HepG2 (cell line): ENCODE measurements around the gene IL2RA. TPM values are rescaled to one million over a fixed set of nuclear protein-coding genes. Genes with fewer than 3 reads are reported as not detected.
A peak's percentile ranks its signal among the peaks of the same experiment; 100 is the strongest.

ENCODE experiments used
- ARNT2 ChIP-seq: sonication (generic); formaldehyde crosslinking; IDR thresholded peaks from 2 replicates; pipeline ENCODE4 v1.8.0; 2022; ENCODE audit warnings: mild to moderate bottlenecking, low read depth, missing genetic modification reagents, moderate library complexity
- EP300 ChIP-seq, 3 experiments: sonication (generic) in 1 of 3; formaldehyde crosslinking in 1 of 3; IDR thresholded peaks; 2 replicates each; pipeline versions ENCODE4 v1.5.1 to v1.6.1; 2011 to 2020; ENCODE audit warnings: low read depth in 2 of 3, low read length in 2 of 3, borderline replicate concordance in 1 of 3, improper control_type of control experiment in 1 of 3, mild to moderate bottlenecking in 1 of 3, missing genetic modification reagents in 1 of 3, moderate library complexity in 1 of 3
- FOXP4 ChIP-seq: sonication (generic); formaldehyde crosslinking; IDR thresholded peaks from 2 replicates; pipeline ENCODE4 v1.4.0; 2020; ENCODE audit warnings: missing genetic modification reagents
- GTF3A ChIP-seq: sonication (generic); formaldehyde crosslinking; conservative IDR thresholded peaks from 2 replicates; pipeline ENCODE4 v1.4.0; 2020; ENCODE audit warnings: mild to moderate bottlenecking, missing genetic modification reagents
- HOMEZ ChIP-seq: IDR thresholded peaks from 2 replicates; pipeline ENCODE4 v1.6.1; 2016; ENCODE audit warnings: low read depth
- KDM5B ChIP-seq: sonication (generic); formaldehyde crosslinking; IDR thresholded peaks from 2 replicates; pipeline ENCODE4 v1.4.0; 2020; ENCODE audit warnings: missing genetic modification reagents, mild to moderate bottlenecking, borderline replicate concordance
- TAF1 ChIP-seq: sonication (generic); formaldehyde crosslinking; IDR thresholded peaks from 2 replicates; pipeline ENCODE4 v1.4.0; 2020; ENCODE audit warnings: missing genetic modification reagents
- U2AF1 ChIP-seq: fragments of 200-400 bp; formaldehyde crosslinking; optimal IDR thresholded peaks from 2 replicates; pipeline ENCODE3; 2017; ENCODE audit warnings: mild to moderate bottlenecking, low read depth, low read length
- ZNF235 ChIP-seq: sonication (generic); formaldehyde crosslinking; IDR thresholded peaks from 2 replicates; pipeline ENCODE4 v1.8.1; 2023; ENCODE audit warnings: mild to moderate bottlenecking, missing genetic modification reagents, borderline replicate concordance
- ZNF296 ChIP-seq: sonication (generic); formaldehyde crosslinking; conservative IDR thresholded peaks from 2 replicates; pipeline ENCODE4 v1.5.0; 2020; ENCODE audit warnings: mild to moderate bottlenecking, missing genetic modification reagents
- ZNF331 ChIP-seq: sonication (generic); formaldehyde crosslinking; IDR thresholded peaks from 2 replicates; pipeline ENCODE4 v1.4.0; 2020; ENCODE audit warnings: missing genetic modification reagents
- ZNF513 ChIP-seq: sonication (generic); formaldehyde crosslinking; conservative IDR thresholded peaks from 2 replicates; pipeline ENCODE4 v1.5.0; 2020; ENCODE audit warnings: missing genetic modification reagents
- ZNF609 ChIP-seq: sonication (generic); formaldehyde crosslinking; IDR thresholded peaks from 2 replicates; pipeline ENCODE4 v1.4.0; 2020; ENCODE audit warnings: mild to moderate bottlenecking, missing genetic modification reagents, borderline replicate concordance
- ZNF710 ChIP-seq: sonication (generic); formaldehyde crosslinking; IDR thresholded peaks from 2 replicates; pipeline ENCODE4 v1.5.0; 2020; ENCODE audit warnings: mild to moderate bottlenecking, missing genetic modification reagents, borderline replicate concordance
- ZNF83 ChIP-seq: sonication (generic); formaldehyde crosslinking; IDR thresholded peaks from 2 replicates; pipeline ENCODE4 v1.4.0; 2020; ENCODE audit warnings: missing genetic modification reagents, mild to moderate bottlenecking, borderline replicate concordance
- polyA plus RNA-seq, 8 experiments: library from polyadenylated mRNA; depleted of rRNA in 3 of 8; stranded (reverse) in 7 of 8; unstranded in 1 of 8; fragments of >200 nt; fragmentation: Illumina TruSeq in 4 of 8; extraction: Trizol in 4 of 8; gene quantifications; 2 replicates each; pipeline versions ENCODE4 v1.2.1 to v1.2.3, GENCODE V29; 2011 to 2016; ENCODE audit warnings: low read depth in 4 of 8, missing spikeins in 1 of 8, mixed read lengths in 1 of 8; ENCODE audit not compliant: insufficient read depth in 1 of 8
- total RNA-seq, 5 experiments: library from RNA; depleted of rRNA; stranded (reverse); fragments of >200 nt; fragmentation: Illumina TruSeq; extraction: Trizol; gene quantifications; 2 replicates each; pipeline ENCODE4 v1.2.3, GENCODE V29; 2016; ENCODE audit warnings: low read depth in 1 of 5

Gene IL2RA
- total and polyA plus RNA-seq, 2 of the 13 experiments (the other 11 are each of a cell fraction or from before 2014, with no cell fraction given) = not detected

GRCh38 chr10:5968681-5969453, 93.3 kb downstream of the IL2RA start (continued):
- TF ChIP-seq ZNF609 (CRISPR knock-in tag) (peak; percentile 94), TAF1 (CRISPR knock-in tag) (no peak), KDM5B (CRISPR knock-in tag) (peak; percentile 76; the same call in 1 of the 2 replicates), HOMEZ (CRISPR knock-in tag) (peak; percentile 74), ZNF710 (no peak), ZNF331 (CRISPR knock-in tag) (peak; percentile 75; the same call in 1 of the 2 replicates), EP300 (IDR thresholded peaks at IDR 0.05; ENCODE audit: low read depth in 2 of 2, low read length in 2 of 2) (peak in 1 of 2 experiments; percentile 79; a peak in 2 of 4 replicates), EP300 (CRISPR knock-in tag; IDR thresholded peaks at IDR 0.05; ENCODE audit: borderline replicate concordance) (no peak), ARNT2 (CRISPR knock-in tag) (no peak), ZNF83 (CRISPR knock-in tag) (no peak), ZNF513 (no peak), U2AF1 (no peak), GTF3A (CRISPR knock-in tag) (no peak), ZNF235 (CRISPR knock-in tag) (0 out of 2 replicates have a peak, but pooled peaks have one; percentile 31), ZNF296 (CRISPR knock-in tag) (no peak), FOXP4 (peak; percentile 96)
